HepG2 (cell line): ENCODE data around the gene NRSN2. TPM values are rescaled to one million over a fixed set of nuclear protein-coding genes. Genes with fewer than 3 reads are reported as not detected.

Source experiments
- ARHGAP35 ChIP-seq: sonication (generic); formaldehyde crosslinking; IDR thresholded peaks from 2 replicates; pipeline ENCODE4 v1.9.0; 2022; ENCODE audit warnings: mild to moderate bottlenecking, inconsistent platforms, moderate library complexity, missing genetic modification reagents, borderline replicate concordance
- ARID4A ChIP-seq: sonication (generic); formaldehyde crosslinking; IDR thresholded peaks from 2 replicates; pipeline ENCODE4 v1.5.0; 2020; ENCODE audit warnings: mild to moderate bottlenecking, missing genetic modification reagents, borderline replicate concordance
- CAMTA2 ChIP-seq: sonication (generic); formaldehyde crosslinking; IDR thresholded peaks from 2 replicates; pipeline ENCODE4 v1.4.0; 2020; ENCODE audit warnings: mild to moderate bottlenecking, missing genetic modification reagents, borderline replicate concordance
- FOXJ3 ChIP-seq: sonication (generic); formaldehyde crosslinking; IDR thresholded peaks from 2 replicates; pipeline ENCODE4 v1.4.0; 2020; ENCODE audit warnings: missing genetic modification reagents, mild to moderate bottlenecking, borderline replicate concordance
- GTF2F1 ChIP-seq: fragments of 150-350 bp; IDR thresholded peaks from 2 replicates; pipeline ENCODE4 v1.6.1; 2014; ENCODE audit warnings: low read length
- HNF4A ChIP-seq: sonication (generic); formaldehyde crosslinking; IDR thresholded peaks from 2 replicates; pipeline ENCODE4 v1.4.0; 2020; ENCODE audit warnings: missing genetic modification reagents
- HOXA5 ChIP-seq: sonication (generic); formaldehyde crosslinking; IDR thresholded peaks from 2 replicates; pipeline ENCODE4 v1.4.0; 2020; ENCODE audit warnings: missing genetic modification reagents
- PHB2 ChIP-seq: fragments of 450-650 bp; IDR thresholded peaks from 2 replicates; pipeline ENCODE4 v1.6.1; 2018; ENCODE audit not compliant: partially characterized antibody
- POGK ChIP-seq: sonication (generic); formaldehyde crosslinking; conservative IDR thresholded peaks from 2 replicates; pipeline ENCODE4 v1.8.0; 2022; ENCODE audit warnings: mild to moderate bottlenecking, moderate library complexity, missing genetic modification reagents
- SOX6 ChIP-seq, 2 experiments: fragments of 450-650 bp in 1 of 2; sonication (generic) in 1 of 2; formaldehyde crosslinking in 1 of 2; IDR thresholded peaks; 2 replicates each; pipeline versions ENCODE4 v1.4.0 to v1.6.1; 2017 to 2020; ENCODE audit warnings: antibody characterized with exemption in 1 of 2, mild to moderate bottlenecking in 1 of 2, missing genetic modification reagents in 1 of 2
- TBL1XR1 ChIP-seq: fragments of 150-350 bp; IDR thresholded peaks from 2 replicates; pipeline ENCODE4 v1.6.1; 2014; ENCODE audit warnings: borderline replicate concordance, low read length; ENCODE audit not compliant: partially characterized antibody
- ZBTB8A ChIP-seq: sonication (generic); formaldehyde crosslinking; IDR thresholded peaks from 2 replicates; pipeline ENCODE4 v1.4.0; 2020; ENCODE audit warnings: mild to moderate bottlenecking, low read depth, missing genetic modification reagents, borderline replicate concordance
- ZNF136 ChIP-seq: sonication (generic); formaldehyde crosslinking; IDR thresholded peaks from 2 replicates; pipeline ENCODE4 v1.8.1; 2022; ENCODE audit warnings: low read depth, mild to moderate bottlenecking, moderate library complexity, missing genetic modification reagents
- ZNF224 ChIP-seq: sonication (generic); formaldehyde crosslinking; IDR thresholded peaks from 2 replicates; pipeline ENCODE4 v1.5.0; 2020; ENCODE audit warnings: mild to moderate bottlenecking, missing genetic modification reagents
- ZNF326 ChIP-seq: sonication (generic); formaldehyde crosslinking; IDR thresholded peaks from 2 replicates; pipeline ENCODE4 v1.4.0; 2020; ENCODE audit warnings: missing genetic modification reagents, borderline replicate concordance
- ZNF432 ChIP-seq: sonication (generic); formaldehyde crosslinking; IDR thresholded peaks from 2 replicates; pipeline ENCODE4 v1.5.0; 2020; ENCODE audit warnings: missing genetic modification reagents, mild to moderate bottlenecking, borderline replicate concordance
- ZNF850 ChIP-seq: sonication (generic); formaldehyde crosslinking; conservative IDR thresholded peaks from 2 replicates; pipeline ENCODE4 v1.9.0; 2021; ENCODE audit warnings: mild to moderate bottlenecking, missing genetic modification reagents
- polyA plus RNA-seq, 8 experiments: library from polyadenylated mRNA; depleted of rRNA in 3 of 8; stranded (reverse) in 7 of 8; unstranded in 1 of 8; fragments of >200 nt; fragmentation: Illumina TruSeq in 4 of 8; extraction: Trizol in 4 of 8; gene quantifications; 2 replicates each; pipeline versions ENCODE4 v1.2.1 to v1.2.3, GENCODE V29; 2011 to 2016; ENCODE audit warnings: low read depth in 4 of 8, missing spikeins in 1 of 8, mixed read lengths in 1 of 8; ENCODE audit not compliant: insufficient read depth in 1 of 8
- total RNA-seq, 5 experiments: library from RNA; depleted of rRNA; stranded (reverse); fragments of >200 nt; fragmentation: Illumina TruSeq; extraction: Trizol; gene quantifications; 2 replicates each; pipeline ENCODE4 v1.2.3, GENCODE V29; 2016; ENCODE audit warnings: low read depth in 1 of 5
- TF ChIP-seq, protein P1 (sequence below): sonication (generic); formaldehyde crosslinking; IDR thresholded peaks from 2 replicates; pipeline ENCODE4 v1.5.1; 2020; ENCODE audit warnings: missing genetic modification reagents, mild to moderate bottlenecking, borderline replicate concordance
- TF ChIP-seq, protein P2 (sequence below): sonication (generic); formaldehyde crosslinking; IDR thresholded peaks from 2 replicates; pipeline ENCODE4 v1.5.0; 2020; ENCODE audit warnings: mild to moderate bottlenecking, missing genetic modification reagents

NRSN2 gene
- total and polyA plus RNA-seq, 2 of the 13 experiments (the other 11 are each of a cell fraction or from before 2014, with no cell fraction given) = 32.3 to 49.4 TPM

GRCh38 chr20:402898-403581 is 56.1 kb downstream of the NRSN2 start (continued):
- TF ChIP-seq ARID4A (CRISPR knock-in tag) = peak; percentile 52; the same call in 1 of the 2 replicates
- no peak for TF ChIP-seq ARHGAP35 (CRISPR knock-in tag)
- TF ChIP-seq ZNF432 = no peak
- no peak for TF ChIP-seq GTF2F1
- TF ChIP-seq ZNF136 (CRISPR knock-in tag) = no peak
- TF ChIP-seq CAMTA2 = 0 out of 2 replicates have a peak, but pooled peaks have one; percentile 53
- no peak; the same call in 1 of the 2 replicates for TF ChIP-seq FOXJ3 (CRISPR knock-in tag)
- no peak for TF ChIP-seq ZNF224
- TF ChIP-seq, protein P1, sequence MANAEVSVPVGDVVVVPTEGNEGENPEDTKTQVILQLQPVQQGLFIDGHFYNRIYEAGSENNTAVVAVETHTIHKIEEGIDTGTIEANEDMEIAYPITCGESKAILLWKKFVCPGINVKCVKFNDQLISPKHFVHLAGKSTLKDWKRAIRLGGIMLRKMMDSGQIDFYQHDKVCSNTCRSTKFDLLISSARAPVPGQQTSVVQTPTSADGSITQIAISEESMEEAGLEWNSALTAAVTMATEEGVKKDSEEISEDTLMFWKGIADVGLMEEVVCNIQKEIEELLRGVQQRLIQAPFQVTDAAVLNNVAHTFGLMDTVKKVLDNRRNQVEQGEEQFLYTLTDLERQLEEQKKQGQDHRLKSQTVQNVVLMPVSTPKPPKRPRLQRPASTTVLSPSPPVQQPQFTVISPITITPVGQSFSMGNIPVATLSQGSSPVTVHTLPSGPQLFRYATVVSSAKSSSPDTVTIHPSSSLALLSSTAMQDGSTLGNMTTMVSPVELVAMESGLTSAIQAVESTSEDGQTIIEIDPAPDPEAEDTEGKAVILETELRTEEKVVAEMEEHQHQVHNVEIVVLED (CRISPR knock-in tag) = no peak
- no peak for TF ChIP-seq HOXA5
- TF ChIP-seq ZNF850 (CRISPR knock-in tag) = 0 out of 2 replicates have a peak, but pooled peaks have one; percentile 48
- TF ChIP-seq ZBTB8A = no peak
- TF ChIP-seq POGK (CRISPR knock-in tag) = no peak
- TF ChIP-seq ZNF326 = no peak; the same call in 1 of the 2 replicates
- no peak for TF ChIP-seq SOX6 (IDR thresholded peaks at IDR 0.05)
- TF ChIP-seq SOX6 (CRISPR knock-in tag; IDR thresholded peaks at IDR 0.05) = no peak; the same call in 1 of the 2 replicates
- TF ChIP-seq HNF4A (CRISPR knock-in tag) = no peak
- no peak for TF ChIP-seq TBL1XR1
- TF ChIP-seq, protein P2, sequence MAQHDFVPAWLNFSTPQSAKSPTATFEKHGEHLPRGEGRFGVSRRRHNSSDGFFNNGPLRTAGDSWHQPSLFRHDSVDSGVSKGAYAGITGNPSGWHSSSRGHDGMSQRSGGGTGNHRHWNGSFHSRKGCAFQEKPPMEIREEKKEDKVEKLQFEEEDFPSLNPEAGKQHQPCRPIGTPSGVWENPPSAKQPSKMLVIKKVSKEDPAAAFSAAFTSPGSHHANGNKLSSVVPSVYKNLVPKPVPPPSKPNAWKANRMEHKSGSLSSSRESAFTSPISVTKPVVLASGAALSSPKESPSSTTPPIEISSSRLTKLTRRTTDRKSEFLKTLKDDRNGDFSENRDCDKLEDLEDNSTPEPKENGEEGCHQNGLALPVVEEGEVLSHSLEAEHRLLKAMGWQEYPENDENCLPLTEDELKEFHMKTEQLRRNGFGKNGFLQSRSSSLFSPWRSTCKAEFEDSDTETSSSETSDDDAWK (CRISPR knock-in tag) = no peak
- no peak for TF ChIP-seq PHB2
